ENCODE data around the gene IMP4.

IMP4 gene

DNA sequence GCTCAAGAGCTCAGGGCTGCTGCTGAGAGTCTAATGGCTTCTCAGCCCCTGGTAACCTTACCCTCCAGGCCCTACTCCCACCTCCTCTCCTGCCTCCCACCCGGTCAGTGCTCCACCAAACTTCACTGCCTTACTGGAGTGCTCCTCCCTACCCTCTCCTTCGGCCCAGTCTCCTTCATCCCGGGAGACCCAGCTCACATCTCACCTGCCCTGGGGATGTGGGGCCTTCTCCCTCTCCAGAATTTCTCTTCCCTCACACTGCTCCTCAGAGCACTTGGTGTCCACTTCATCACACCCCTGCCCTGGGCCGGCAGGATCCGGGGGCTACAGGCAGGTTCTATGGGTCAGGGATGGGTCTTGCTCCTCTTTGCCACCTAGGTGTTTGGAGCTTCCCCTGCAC is 34.8 kb downstream of the IMP4 start:
- no peak for DNase-seq (ENCODE audit: low read depth in 2 of 2)

DNA sequence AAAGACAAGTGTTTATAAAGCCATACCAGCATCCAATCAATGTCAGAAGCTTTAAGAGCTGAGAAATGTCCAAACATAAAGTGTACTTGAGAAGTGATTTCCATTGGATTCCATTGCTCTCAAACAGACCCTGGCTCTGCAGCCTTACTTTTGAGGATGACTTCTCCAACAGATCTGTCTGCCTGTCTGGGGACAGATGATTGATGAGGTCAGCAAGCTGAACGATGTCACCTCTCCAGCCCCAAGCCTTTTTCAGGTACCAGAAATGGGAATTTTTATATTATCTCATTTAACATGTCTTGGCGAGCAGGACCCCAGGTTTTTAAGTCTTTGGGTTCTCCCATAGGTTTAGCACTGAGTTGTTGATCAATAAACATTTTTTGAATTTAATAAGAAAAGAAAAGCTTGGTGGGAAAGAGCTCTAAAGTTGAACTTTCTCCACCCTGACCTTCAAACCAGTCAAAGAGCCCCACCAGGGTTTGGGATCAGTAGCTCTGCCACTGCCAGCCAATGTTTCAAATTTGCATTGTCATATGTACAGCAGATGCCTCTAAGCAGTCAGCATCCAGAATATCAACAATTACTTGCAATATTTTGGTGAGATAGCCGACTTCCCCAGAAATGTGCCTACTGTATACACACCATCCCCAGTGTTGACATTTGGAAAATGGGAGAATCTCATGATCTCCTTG is 35.7 kb downstream of the IMP4 start:
- DNase-seq (ENCODE audit: low read depth in 2 of 2) = no peak

DNA sequence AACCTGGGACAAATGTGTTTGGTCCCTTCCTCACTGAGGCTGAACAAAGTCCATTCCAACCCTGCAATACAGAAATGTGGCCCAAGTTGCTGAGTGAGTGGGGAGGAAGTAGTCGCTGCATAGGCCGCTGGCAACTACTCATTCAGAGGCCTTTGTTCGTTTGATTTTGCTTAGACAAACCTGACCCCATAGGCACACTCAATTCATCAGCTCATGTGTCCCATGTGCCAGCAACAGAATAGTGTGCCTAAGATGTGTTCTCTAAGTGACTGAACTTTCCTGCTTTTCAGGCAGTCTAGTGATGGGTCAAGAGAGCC is 36.2 kb downstream of the IMP4 start:
- no peak for DNase-seq (ENCODE audit: low read depth in 2 of 2)

DNA sequence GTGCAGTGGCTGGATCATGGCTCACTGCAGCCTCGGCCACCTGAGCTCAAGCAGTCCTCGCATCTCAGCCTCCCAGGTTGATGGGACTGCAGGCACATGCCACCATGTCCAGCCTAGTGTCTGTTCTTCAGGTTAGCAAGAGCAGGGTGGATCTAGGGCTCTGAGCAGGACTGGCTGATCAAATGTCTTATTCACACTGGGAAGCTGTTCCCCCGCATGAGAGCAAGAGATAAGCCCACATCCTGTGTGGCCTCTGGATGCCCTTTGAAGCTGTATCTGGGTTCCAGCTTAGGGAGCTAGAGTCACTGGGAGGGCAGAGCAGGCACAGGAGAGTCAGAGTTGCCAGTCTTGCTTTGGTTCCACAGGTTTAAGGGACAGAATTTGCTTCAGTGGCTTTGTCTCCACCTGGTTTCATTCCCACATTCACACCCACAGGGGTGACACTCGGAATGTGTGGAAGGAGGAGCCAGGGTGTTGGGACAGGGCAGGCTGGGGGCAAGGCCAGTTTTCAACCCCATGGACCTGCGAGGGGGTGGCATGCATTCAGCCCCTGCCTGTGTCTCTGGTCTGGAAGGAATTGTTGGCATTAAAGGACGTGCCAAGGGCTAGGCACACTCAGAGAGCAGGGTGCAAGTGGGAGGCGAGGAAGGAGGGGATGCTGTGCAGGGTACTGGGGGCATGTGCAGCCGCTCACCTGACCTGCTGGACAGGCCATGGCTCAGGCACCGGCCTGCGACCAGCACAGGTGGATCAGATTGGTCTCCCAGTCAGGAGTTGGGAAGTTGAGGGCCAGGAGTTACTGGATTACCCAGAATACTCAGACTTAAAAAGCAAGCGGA is 37.6 kb downstream of the IMP4 start:
- DNase-seq (ENCODE audit: low read depth in 2 of 2) = no peak

DNA sequence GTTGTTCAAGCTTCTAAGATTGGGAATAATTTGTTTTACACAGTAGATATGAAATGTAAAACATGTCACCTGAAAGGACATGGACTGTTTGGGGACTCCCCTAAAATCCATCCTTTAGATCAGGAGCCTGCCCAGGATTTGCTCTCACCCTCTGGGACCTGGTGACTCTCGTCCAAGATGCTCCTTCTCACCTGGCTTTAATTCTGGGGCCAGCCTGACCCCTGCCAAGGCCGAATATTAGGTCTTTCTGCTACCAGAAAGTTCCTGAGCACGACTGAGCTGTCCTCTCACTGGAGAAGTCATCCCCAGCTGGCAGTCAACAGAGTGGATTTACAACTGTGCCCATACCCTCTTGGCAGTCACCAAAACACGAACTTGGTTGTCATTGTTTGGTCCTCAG is 38.4 kb downstream of the IMP4 start:
- DNase-seq (ENCODE audit: low read depth in 2 of 2) = no peak

DNA sequence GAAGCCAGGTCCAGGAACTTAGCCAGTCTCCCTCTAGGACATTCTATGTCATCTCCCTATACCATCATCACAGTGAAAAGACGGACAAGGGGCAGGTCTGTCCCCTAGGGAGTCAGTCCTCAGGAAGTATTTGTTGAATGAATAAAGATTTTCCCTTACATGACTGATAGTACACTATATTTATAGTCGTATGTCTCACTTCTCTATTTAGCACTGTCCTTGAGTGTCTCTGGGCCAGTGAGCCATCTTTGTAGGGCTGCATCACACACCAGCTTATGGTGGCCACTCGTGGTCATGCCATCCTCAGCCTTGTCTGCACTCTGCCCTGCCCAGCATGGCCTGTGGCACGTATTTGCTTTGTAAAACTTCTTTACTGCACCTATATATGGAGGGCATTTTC is 38.9 kb downstream of the IMP4 start:
- no peak for DNase-seq (ENCODE audit: low read depth in 2 of 2)

DNA sequence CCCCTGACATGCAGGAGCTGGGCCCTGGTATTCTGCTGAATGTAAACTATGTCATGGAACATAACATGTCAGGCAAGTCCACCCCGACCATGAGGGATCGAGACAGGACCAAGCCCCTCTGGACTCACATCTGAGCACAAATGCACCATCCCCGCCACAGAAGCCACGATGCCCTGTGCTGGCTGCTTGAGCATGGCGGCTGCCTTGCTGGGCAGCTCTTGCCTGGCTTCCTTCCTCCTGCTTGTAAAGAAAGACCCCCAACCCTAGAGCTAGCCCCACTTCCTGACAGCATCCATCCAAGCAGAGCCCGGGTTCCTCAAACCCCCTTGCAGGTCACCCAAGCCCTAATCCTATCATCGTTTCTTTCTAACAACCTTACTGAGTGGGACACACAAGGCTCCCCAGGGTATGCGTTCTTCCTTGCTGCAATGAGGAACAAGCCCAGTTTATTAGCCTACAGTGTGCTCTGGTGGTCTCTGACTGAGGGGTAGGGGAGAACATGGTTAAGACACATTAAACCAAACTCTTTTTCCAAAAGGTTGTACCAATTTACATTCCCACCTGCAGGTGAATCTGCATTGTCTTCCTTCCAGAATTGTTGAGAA is 39.7 kb downstream of the IMP4 start:
- no peak for DNase-seq (ENCODE audit: low read depth in 2 of 2)

DNA sequence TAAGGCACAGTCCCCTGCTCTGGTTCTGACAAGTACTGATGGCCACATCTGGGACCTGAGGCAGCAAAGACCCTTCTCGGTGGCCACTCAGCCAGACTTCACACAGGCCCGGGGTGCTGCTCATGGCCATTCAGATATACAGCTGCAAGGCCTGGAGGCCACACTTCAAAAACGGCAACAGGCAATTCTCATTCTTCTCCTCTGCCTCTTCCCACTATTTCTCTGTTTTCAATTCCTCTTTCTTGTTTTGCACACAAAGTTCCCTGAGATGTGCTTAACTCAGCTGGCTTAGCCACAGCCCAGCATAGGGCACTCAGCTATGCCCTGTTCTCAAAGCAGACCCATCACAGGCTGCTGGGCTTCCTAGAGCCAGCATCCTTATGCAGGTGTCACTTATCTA is 43.0 kb downstream of the IMP4 start:
- no peak for DNase-seq (ENCODE audit: low read depth in 2 of 2)

DNA sequence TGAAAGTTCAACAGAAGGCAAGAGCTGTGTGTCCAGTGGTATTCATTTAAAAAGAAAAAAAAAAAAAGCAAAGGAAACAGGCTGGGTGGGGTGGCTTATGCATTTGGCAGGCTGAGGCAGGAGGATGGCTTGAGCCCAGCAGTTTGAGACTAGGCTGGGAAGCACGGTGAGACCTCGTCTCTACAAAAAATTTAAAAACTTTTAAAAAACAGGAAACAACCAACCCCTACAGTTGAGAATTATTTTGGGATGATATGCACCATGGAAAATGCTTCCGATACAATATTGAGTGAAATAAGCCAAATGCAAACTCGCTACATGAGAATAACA is 44.3 kb downstream of the IMP4 start:
- DNase-seq (ENCODE audit: low read depth in 2 of 2) = no peak

DNA sequence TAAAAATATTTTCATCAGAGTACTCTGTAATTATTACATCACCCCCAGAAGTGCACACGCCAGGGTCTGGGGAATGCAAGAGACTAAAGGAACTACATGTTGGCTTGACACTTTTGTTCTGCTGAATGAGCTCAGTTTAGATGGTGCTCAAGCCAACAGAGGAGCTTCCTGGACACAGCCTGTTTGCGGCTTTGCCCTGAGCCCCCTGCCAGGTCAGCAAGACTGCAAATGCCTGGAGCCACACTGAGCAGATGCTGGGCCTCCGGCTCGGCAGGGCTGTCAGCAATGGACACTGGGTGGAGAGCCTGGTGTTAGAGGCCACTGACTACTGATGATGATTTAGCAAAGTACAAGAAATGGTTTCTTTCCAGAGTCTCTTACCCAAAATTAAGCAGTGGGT is 45.1 kb downstream of the IMP4 start:
- DNase-seq (ENCODE audit: low read depth in 2 of 2) = no peak

DNA sequence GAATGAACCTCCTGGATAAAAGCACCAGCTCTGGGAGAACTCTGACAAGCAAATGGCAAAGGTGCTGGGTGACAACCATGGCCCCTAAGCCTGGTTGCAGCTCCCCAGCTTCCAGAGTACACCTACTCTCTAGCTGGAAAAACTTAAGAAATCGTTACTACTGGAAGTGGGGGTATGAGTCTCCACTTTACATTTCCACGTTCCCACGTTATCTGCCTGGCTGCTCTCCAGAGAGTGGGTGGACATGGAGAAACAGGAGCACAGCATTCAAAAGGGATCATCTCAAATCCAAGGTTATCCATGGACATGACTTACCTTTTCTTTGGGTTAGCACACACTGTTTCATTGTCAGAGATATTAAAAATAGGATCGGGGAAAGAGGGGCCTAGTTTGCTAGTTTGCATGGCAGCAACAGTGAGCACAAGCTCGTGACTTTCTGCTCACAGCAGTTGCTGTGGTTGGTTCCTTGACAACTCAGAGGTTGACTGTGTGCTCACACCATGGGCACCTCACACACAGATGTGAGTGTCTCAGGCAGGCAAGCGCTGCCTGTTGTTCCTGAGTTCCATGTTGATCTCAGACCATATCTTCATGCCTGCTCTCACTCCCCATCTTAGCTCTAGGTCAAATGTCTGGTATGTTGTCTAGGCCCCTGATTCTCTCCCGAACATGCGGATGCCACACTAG is 45.7 kb downstream of the IMP4 start:
- DNase-seq (ENCODE audit: low read depth in 2 of 2) = no peak

DNA sequence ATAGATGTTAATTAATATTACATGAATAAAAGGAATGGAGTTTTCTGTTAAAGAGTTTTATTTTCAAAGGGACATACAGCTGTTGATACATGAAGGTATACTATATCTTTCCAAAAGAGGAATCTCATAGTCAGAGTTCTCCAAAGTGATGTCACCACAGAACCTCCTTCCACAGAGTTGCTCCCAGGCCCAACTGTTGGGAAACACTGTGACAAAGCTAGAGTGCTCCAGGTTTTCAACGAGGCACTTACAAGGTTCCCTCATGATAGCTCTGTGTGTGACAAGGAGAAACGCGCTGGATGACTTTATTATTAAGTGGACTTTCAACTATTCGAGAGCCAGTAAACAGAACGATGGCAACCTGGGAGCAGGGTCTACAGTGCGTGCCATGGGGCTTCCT is 46.7 kb downstream of the IMP4 start:
- no peak for DNase-seq (ENCODE audit: low read depth in 2 of 2)

DNA sequence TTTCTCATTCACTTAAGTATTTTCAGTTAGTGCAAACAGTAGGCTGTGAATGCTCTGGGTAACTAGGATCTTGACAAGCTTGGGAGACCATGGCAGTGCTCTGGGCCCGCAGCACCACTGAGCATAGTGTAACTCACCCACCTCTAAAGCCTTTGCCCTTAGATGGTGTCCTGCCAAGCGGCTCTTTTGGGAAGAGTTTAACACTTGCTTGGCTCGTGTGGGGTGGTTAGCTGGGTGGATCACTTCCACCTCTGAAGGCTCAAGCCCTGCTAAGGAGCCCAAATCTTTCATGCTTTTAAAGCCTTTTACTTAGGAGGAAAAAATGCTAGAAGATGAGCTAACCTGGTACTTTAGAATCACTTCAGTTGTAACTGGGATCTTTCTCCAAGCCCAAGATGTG is 47.1 kb downstream of the IMP4 start:
- no peak for DNase-seq (ENCODE audit: low read depth in 2 of 2)

DNA sequence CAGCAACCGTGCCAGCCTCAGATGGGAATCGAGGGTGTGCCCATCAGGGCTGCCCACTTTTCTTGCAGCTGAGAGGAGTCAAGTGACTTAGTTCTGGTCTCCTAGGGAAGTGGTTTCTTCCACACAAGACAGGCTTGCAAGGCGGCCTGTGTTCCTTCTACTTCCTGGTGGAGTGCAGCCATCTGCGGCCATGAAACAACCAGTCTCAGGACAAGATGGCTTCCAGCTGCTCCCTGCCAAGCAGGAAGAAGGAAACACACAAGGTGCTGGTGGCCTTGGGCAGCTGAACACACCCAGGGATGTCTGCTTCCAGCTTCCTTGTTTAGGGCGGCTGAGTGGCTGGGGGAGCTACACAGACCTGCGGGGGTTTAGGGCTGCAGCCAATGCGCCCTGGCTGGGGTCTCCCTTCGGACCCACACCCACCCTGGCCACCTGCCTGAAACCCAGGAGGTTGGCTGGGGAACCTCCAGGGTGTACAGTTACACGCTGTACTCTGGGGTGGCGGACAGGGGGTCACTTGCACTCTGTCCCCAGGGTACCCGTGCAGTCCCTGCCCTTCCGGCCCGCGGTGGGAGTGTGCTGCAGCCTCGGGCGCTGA is 47.9 kb downstream of the IMP4 start:
- DNase-seq (ENCODE audit: low read depth in 2 of 2) = no peak

DNA sequence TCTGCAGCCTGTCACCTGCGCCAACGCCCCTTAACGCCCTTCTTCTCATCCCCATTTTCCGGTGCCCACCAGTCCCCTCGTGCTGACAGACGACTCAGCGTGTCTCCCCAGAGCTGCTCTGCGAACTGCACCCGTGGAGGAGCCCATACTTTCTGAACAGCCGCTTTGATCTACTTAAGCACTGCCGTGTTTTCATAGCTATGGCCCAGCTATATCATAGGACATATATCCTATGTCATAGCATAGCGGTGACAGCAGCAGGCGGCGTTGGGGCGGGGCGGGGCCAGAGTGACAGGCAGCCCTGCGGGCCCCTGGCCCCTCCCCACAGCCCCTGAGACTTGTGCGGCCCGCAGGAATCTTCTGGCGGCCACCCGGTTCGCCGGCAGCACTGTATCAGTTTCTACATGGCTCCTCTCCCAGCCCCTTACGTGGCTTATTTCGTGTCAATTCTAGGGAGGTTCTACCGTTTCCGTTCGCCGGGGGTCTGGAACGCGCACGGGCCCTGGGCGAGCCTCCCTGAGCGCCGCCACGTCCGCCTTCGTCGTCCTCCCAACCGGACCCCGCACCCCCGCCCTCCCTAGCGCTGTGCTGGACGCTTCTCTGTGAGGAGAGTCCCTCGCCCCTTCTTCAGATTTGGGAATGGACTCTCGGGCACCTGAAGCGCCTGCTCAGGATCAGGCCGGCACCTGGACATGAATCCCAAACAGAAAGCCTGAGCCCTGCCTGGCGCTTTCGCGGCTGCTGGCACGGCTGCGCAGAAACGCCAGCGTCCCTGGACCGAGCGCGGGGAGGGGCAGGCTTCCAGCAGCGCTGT is 48.6 kb downstream of the IMP4 start:
- DNase-seq (ENCODE audit: low read depth in 2 of 2) = no peak

DNA sequence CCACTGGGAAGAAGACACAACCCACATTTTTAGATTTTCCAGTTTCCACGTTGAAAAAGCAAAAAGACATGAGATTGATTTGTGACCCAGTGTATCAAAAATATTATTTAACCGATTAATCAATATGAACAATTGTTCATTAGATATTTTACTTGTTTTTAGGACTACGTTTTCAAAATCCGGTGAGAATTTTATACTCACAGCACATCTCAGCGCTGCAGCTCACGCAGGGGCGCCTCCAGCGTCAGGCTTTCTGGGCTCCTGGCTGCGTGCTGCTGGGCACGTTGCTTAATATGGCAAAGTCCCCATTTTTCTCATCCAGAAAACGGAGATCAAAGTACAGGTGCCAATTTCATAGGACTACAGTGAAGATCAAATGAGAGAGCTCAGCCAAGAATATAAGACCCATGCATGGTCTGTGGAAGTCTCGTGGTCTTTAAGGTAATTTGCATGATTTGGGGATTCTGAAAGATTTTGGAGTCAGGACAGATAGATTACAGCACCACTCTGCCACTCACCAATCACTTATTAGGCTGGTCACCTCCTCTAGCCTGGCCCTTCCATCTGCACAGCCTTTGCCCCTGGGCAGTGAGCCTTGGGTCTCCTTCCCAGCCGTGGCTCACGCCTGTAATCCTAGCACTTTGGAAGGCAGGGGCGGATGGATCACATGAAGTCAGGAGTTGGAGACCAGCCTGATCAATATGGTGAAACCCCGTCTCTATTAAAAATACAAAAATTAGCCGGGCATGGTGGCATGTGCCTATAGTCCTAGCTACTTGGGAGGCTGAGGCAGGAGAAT is 49.4 kb downstream of the IMP4 start:
- DNase-seq (ENCODE audit: low read depth in 2 of 2) = no peak

DNA sequence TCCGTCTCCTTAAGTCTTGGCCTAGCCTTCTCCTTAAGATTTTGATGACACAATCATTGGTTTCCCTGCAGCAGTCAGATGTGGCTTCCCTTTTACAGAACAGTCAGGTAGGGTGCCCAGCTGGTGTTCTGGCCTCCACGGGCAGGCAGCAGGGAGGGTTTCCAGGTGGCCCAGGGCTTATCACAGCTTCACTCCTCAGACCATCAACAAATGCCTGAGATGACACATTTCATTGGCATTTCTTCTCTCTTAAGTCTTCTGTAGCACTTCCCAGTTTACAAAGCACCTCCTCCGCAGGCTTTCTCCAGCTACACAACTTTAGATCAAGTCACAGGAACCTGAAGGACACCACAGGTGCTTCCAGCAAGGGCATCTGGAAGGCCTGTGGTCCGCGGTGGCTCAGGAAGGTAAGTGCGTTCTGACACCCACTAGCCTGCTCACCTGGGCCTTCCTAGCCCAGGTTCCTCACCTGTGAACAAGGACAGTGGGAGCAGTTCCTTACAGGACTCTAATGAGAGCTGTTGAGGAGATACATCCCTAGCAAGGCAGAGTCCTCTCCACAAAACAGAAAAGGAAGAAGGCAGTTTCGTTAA is 50.7 kb downstream of the IMP4 start:
- no peak for DNase-seq (ENCODE audit: low read depth in 2 of 2)
